Measurements from ENCODE around the gene FHAD1.

DNA sequence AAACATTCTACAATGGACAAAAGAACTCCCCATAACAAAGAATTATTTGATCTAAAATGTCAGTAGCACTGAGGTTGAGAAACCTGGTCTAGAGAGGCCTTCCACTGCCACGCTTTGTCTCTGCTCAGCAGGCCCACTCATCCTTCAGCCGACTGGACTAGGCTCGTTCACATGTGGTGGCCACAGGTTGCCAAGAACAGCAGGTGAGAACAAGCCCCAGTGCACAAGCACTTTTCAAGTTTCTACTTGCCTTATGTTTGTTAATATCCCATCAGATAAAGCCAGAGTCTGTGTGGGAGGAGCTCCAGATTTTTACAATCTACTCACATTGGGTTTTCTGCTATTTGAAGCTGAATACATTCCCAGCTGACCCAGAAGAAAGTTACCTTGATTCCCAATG, 153.6 kb downstream of the FHAD1 start:
- TF ChIP-seq, protein P1, sequence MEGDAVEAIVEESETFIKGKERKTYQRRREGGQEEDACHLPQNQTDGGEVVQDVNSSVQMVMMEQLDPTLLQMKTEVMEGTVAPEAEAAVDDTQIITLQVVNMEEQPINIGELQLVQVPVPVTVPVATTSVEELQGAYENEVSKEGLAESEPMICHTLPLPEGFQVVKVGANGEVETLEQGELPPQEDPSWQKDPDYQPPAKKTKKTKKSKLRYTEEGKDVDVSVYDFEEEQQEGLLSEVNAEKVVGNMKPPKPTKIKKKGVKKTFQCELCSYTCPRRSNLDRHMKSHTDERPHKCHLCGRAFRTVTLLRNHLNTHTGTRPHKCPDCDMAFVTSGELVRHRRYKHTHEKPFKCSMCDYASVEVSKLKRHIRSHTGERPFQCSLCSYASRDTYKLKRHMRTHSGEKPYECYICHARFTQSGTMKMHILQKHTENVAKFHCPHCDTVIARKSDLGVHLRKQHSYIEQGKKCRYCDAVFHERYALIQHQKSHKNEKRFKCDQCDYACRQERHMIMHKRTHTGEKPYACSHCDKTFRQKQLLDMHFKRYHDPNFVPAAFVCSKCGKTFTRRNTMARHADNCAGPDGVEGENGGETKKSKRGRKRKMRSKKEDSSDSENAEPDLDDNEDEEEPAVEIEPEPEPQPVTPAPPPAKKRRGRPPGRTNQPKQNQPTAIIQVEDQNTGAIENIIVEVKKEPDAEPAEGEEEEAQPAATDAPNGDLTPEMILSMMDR (IDR thresholded peaks at IDR 0.05; ENCODE audit: low read length) = no peak
- TF ChIP-seq EZH2 (IDR thresholded peaks at IDR 0.05; ENCODE audit: borderline replicate concordance, low read length) = no peak

Measured in OCI-LY1 (cell line).